Fibroblast of lung (primary cell): ENCODE data around the gene FKBP11. TPM values are rescaled to one million over a fixed set of nuclear protein-coding genes. Genes with fewer than 3 reads are reported as not detected.
A peak's percentile ranks its signal among the peaks of the same experiment; 100 is the strongest.
"Not testable (repeated sequence)": the region's sequence is repeated elsewhere in the genome, so short reads cannot be mapped to it uniquely, and the experiment has no call there.

Experiments
- DNase-seq, 2 donors: peaks; one replicate each; pipeline versions ENCODE4 v3.0.0 to v3.0.0-alpha.2; 2010; ENCODE audit warnings: low read depth in 2 of 2
- H2AFZ ChIP-seq: 2 replicates; pipeline ENCODE4 v1.5.1; 2012; ENCODE audit warnings: low read length, control low read depth, inconsistent platforms
- H3K27ac ChIP-seq: 2 replicates; pipeline ENCODE4 v1.5.1; 2011; ENCODE audit warnings: low read length, control low read depth; ENCODE audit not compliant: insufficient read depth
- H3K27me3 ChIP-seq: 2 replicates; pipeline ENCODE4 v1.5.1; 2011; ENCODE audit warnings: mild to moderate bottlenecking, low read length; ENCODE audit not compliant: control insufficient read depth, insufficient read depth
- H3K36me3 ChIP-seq: 2 replicates; pipeline ENCODE4 v1.5.1; 2011; ENCODE audit warnings: low read length; ENCODE audit not compliant: control insufficient read depth, insufficient read depth
- H3K4me1 ChIP-seq: 2 replicates; pipeline ENCODE4 v1.5.1; 2011; ENCODE audit warnings: low read length; ENCODE audit not compliant: control insufficient read depth, insufficient read depth; ENCODE audit errors: extremely low read depth
- H3K4me2 ChIP-seq: 2 replicates; pipeline ENCODE4 v1.5.1; 2011; ENCODE audit warnings: low read length, control low read depth; ENCODE audit not compliant: insufficient read depth; ENCODE audit errors: extremely low read depth
- H3K4me3 ChIP-seq, 4 experiments: fragments of 200-600 bp in 1 of 4; sonication (generic) in 1 of 4; replicated peaks in 1 of 4; 2 replicates each; pipeline ENCODE4 v1.5.1; 2011 to 2016; ENCODE audit warnings: low read length in 4 of 4, low read depth in 3 of 4, mild to moderate bottlenecking in 3 of 4, control low read depth in 2 of 4, inconsistent platforms in 1 of 4, mixed read lengths in 1 of 4; ENCODE audit not compliant: insufficient read depth in 1 of 4; ENCODE audit errors: control extremely low read depth in 1 of 4
- H3K79me2 ChIP-seq: 2 replicates; pipeline ENCODE4 v1.5.1; 2012; ENCODE audit warnings: mild to moderate bottlenecking, low read length, inconsistent platforms; ENCODE audit not compliant: control insufficient read depth, insufficient read depth
- H3K9ac ChIP-seq: 2 replicates; pipeline ENCODE4 v1.5.1; 2011; ENCODE audit warnings: mild to moderate bottlenecking, low read length, control low read depth; ENCODE audit not compliant: insufficient read depth
- H3K9me3 ChIP-seq: 2 replicates; pipeline ENCODE4 v1.5.1; 2012; ENCODE audit warnings: low read depth, low read length; ENCODE audit not compliant: control insufficient read depth, insufficient read depth
- H4K20me1 ChIP-seq: 2 replicates; pipeline ENCODE4 v1.5.1; 2011; ENCODE audit warnings: low read length; ENCODE audit not compliant: control insufficient read depth, insufficient read depth; ENCODE audit errors: extremely low read depth
- EZH2 ChIP-seq: IDR thresholded peaks from 2 replicates; pipeline ENCODE4 v1.5.1; 2012; ENCODE audit warnings: low read length, control low read depth, mild to moderate bottlenecking; ENCODE audit errors: missing control alignments
- polyA plus RNA-seq, 2 donors: library from polyadenylated mRNA; depleted of rRNA in 1 of 2; stranded (reverse) in 1 of 2; unstranded in 1 of 2; fragments of >200 nt; gene quantifications; 2 replicates each; pipeline ENCODE4 v1.2.1, GENCODE V29; 2011 to 2012; ENCODE audit warnings: missing spikeins in 1 of 2
- total RNA-seq: library from RNA; depleted of rRNA; stranded (reverse); fragments of >200 nt; gene quantifications from 2 replicates; pipeline ENCODE4 v1.2.1, GENCODE V29; 2014
- TF ChIP-seq, protein P1 (sequence below), 2 donors: IDR thresholded peaks in 1 of 2; conservative IDR thresholded peaks in 1 of 2; 1 replicate in 1 of 2; 2 replicates in 1 of 2; pipeline ENCODE4 v1.5.1; 2011 to 2012; ENCODE audit warnings: low read length in 2 of 2, control low read depth in 1 of 2, inconsistent platforms in 1 of 2, low read depth in 1 of 2, mild to moderate bottlenecking in 1 of 2

Gene FKBP11
- total and polyA plus RNA-seq, 2 donors (not counting 1 experiment from before 2014, with no cell fraction given): 12.6 to 48.8 TPM

DNA sequence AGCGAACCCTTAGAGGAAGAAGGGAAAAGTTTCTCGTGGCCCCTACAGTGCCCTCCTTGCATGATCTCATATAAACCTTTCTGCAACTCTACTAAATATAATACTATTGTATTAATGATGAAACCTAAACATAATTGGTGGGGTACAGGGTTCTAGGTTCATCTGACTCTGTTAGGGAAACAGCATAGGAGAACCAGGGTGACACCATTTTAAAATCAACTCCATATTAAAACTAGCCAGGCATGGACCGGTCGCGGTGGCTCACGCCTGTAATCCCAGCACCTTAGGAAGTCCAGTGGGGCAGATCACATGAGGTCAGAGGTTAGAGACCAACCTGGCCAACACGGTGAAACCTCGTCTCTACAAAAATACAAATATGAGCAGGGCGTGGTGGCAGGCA is 44.6 kb downstream of the FKBP11 start:
- no peaks in the 10 kb centered on the region for H4K20me1 ChIP-seq
- no peaks in the 10 kb centered on the region for H3K79me2 ChIP-seq
- TF ChIP-seq, protein P1, sequence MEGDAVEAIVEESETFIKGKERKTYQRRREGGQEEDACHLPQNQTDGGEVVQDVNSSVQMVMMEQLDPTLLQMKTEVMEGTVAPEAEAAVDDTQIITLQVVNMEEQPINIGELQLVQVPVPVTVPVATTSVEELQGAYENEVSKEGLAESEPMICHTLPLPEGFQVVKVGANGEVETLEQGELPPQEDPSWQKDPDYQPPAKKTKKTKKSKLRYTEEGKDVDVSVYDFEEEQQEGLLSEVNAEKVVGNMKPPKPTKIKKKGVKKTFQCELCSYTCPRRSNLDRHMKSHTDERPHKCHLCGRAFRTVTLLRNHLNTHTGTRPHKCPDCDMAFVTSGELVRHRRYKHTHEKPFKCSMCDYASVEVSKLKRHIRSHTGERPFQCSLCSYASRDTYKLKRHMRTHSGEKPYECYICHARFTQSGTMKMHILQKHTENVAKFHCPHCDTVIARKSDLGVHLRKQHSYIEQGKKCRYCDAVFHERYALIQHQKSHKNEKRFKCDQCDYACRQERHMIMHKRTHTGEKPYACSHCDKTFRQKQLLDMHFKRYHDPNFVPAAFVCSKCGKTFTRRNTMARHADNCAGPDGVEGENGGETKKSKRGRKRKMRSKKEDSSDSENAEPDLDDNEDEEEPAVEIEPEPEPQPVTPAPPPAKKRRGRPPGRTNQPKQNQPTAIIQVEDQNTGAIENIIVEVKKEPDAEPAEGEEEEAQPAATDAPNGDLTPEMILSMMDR (conservative IDR thresholded peaks at IDR 0.05 in 1 of 2, IDR thresholded peaks at IDR 0.05 in 1 of 2; ENCODE audit: low read depth in 1 of 2, low read length in 2 of 2): no peak
- no peak for TF ChIP-seq EZH2

DNA sequence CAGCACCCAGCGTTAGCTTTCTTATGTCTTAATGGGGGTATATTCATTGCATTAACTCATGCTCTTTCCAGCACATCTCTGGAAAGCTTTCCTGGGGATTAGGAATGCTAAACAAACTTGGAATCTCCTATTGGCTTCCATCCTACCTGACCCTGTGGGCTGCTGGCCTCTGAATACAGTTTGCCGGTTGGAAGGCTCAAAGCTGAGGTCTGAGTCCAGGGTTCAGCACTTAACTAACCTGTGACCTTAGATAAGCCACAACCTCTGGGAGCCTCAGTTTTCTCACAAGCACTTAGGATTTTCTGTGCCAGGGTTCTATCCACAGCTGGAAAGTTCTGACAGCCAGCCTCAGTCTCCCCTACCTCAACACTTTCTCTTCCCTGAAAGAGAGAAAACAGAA is 46.7 kb downstream of the FKBP11 start:
- Histone ChIP-seq H4K20me1 (no peaks in the 10 kb centered on the region), H3K9me3 (no peaks in the 10 kb centered on the region)
- TF ChIP-seq, protein P1 (conservative IDR thresholded peaks at IDR 0.05 in 1 of 2, IDR thresholded peaks at IDR 0.05 in 1 of 2; ENCODE audit: low read depth in 1 of 2, low read length in 2 of 2): no peak
- no peak for TF ChIP-seq EZH2

More for the DNA sequence above, 44.6 kb downstream of the FKBP11 start:
- Histone ChIP-seq H3K4me1 (peaks cover 3% of the 10 kb centered on the region), H3K27me3 (peaks cover 29% of the 10 kb centered on the region), H3K9ac (no peak overlapping the region), H2AFZ (no peak overlapping the region), H3K36me3 (no peaks in the 10 kb centered on the region), H3K4me2 (no peak overlapping the region), H3K27ac (no peak overlapping the region), H3K4me3 (no peak overlapping the region), H3K9me3 (no peaks in the 10 kb centered on the region)
- no peak for DNase-seq

DNA sequence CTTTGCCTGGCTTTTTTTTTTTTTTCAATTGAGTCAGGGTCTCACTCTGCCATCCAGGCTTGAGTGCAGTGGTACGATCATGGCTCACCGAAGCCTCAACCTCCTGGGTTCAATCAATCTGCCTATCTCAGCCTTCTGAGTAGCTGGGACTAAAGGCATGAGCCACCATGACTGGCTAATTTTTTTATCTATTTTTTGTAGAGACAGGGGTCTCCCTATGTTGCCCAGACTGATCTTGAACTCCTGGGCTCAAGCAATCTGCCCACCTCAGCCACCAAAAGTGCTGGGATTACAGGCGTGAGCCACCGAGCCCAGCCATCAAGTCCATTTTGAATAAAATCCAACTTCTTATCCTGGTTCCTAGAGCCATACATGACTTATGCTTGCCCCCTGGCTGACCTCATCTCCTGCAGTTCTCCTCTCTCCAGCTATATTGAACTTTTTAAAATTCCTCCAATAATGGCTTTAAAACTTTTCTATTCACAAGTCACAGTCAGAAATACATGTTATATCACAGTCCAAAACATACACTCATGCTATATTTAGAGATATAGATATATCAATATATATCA is 49.3 kb downstream of the FKBP11 start:
- no peaks in the 10 kb centered on the region for H3K79me2 ChIP-seq
- no peaks in the 10 kb centered on the region for H3K4me1 ChIP-seq
- DNase-seq: peak in 1 of 2 donors; percentile 12
- no peak overlapping the region for H3K9ac ChIP-seq
- TF ChIP-seq, protein P1 (conservative IDR thresholded peaks at IDR 0.05 in 1 of 2, IDR thresholded peaks at IDR 0.05 in 1 of 2; ENCODE audit: low read depth in 1 of 2, low read length in 2 of 2): no peak
- no peak for TF ChIP-seq EZH2
- peaks cover 7% of the 10 kb centered on the region for H3K27me3 ChIP-seq
- H2AFZ ChIP-seq: no peak overlapping the region
- no peaks in the 10 kb centered on the region for H3K9me3 ChIP-seq
- H4K20me1 ChIP-seq: no peaks in the 10 kb centered on the region
- no peak overlapping the region for H3K4me2 ChIP-seq
- H3K36me3 ChIP-seq: no peaks in the 10 kb centered on the region
- no peak overlapping the region for H3K27ac ChIP-seq
- no peak overlapping the region for H3K4me3 ChIP-seq

More for the DNA sequence above, 46.7 kb downstream of the FKBP11 start:
- no peak overlapping the region for H3K4me2 ChIP-seq
- no peak overlapping the region for H3K9ac ChIP-seq
- H3K4me1 ChIP-seq: peaks cover 3% of the 10 kb centered on the region
- no peak overlapping the region for H2AFZ ChIP-seq
- H3K27ac ChIP-seq: no peak overlapping the region
- no peak for DNase-seq
- no peaks in the 10 kb centered on the region for H3K36me3 ChIP-seq
- no peaks in the 10 kb centered on the region for H3K79me2 ChIP-seq
- H3K4me3 ChIP-seq: no peak overlapping the region
- peaks cover 23% of the 10 kb centered on the region for H3K27me3 ChIP-seq

DNA sequence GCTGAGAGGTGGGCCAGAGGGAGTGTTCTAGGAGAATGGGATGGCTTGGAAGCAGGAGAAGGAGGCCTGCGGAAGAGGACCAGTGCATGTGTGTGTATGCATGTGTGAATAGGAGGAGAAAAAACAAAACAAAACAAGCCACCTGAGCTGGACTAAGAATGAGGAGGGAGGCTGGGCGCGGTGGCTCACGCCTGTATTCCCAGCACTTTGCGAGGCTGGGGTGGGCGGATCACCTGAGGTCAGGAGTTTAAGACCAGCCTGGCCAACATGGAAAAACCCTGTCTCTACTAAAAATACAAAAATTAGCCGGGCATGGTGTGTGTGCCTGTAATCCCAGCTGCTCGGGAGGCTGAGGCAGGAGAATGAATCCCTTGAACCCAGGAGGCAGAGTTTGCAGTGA is 51.8 kb downstream of the FKBP11 start:
- not testable (repeated sequence) for H3K36me3 ChIP-seq, H3K27ac ChIP-seq, H3K9me3 ChIP-seq, H2AFZ ChIP-seq, H4K20me1 ChIP-seq, H3K9ac ChIP-seq, DNase-seq, H3K79me2 ChIP-seq, H3K4me1 ChIP-seq, H3K27me3 ChIP-seq, H3K4me2 ChIP-seq, H3K4me3 ChIP-seq
